Inferior parietal cortex (tissue), 1 donor: ENCODE data around the gene FFAR3.

ENCODE experiments used
- DNase-seq: peaks from one replicate; pipeline ENCODE4 v3.0.0-alpha.2; 2016; ENCODE audit errors: extremely low spot score

FFAR3 gene

DNA sequence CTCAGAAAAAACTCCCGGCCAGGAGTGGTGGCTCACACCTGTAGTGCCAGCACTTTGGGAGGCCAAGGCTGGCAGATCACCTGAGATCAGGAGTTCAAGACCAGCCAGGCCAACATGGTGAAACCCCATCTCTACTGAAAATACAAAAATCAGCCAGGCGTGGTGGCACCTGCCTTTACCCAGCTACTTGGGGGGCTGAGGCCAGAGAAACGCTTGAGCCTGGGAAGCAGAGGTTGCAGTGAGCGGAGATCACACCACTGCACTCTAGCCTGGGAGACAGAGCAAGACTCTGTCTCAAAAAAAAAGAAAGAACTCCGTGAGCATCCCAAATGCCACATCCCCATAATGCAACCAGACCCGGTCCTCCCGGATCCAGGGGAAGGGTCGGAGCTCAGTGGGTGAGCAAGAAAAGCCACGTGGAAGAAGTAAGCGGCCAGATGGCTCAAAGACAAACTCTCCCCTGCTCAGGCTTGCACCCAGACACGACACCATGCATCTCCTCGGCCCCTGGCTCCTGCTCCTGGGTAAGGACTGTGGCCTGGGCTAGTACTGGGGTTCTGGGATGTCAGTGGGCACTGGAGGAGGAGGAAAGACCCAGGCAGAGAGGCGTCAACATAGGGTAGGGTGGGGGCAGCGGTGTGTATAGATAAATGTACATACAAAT is 26.6 kb upstream of the FFAR3 start:
- DNase-seq = no peak

DNA sequence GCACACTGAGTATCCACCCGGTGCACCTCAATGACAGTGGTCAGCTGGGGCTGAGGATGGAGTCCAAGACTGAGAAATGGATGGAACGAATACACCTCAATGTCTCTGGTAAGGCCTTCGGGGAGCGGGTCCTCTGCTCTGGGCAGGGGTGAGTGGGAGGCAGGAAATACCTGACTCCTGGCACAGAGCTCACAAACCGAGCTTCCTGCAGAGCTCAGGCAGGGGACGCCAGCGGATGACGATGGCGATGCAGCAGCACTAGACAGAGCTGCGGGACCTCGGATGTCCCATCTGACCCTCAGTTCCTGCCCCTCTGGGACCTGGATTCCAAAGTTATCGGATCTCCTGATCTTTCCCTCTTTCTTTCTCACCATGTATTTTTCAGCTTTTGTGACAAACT is 25.4 kb upstream of the FFAR3 start:
- no peak for DNase-seq

DNA sequence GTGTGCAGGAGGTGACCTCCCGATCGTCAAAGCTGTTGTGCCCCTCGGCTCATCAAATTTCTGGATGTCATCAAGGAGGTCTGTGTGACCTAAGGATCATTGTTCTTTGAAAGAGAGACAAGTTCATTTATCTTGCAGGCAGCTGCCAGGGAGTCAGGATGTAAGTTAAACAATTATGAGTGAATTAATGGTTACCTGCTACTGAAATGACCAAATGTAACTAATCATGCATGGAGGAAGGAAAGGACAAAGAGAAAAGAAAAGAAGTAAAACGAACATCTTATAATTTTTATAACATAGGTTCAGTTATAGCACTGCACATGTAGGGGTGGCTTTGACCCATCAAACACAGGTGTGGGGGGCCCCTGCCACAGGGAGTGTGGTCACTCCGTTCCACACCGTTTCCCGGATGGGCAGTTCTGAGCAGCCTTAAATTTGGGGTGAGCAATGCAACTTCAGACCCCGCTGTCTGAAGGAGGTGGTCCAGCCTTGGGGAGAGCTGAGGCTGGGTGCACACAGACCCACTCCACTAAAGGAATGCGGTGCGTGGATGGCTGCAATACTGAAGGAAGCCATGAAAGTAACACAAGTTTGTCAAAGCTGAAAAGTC is 24.0 kb upstream of the FFAR3 start:
- DNase-seq = no peak

DNA sequence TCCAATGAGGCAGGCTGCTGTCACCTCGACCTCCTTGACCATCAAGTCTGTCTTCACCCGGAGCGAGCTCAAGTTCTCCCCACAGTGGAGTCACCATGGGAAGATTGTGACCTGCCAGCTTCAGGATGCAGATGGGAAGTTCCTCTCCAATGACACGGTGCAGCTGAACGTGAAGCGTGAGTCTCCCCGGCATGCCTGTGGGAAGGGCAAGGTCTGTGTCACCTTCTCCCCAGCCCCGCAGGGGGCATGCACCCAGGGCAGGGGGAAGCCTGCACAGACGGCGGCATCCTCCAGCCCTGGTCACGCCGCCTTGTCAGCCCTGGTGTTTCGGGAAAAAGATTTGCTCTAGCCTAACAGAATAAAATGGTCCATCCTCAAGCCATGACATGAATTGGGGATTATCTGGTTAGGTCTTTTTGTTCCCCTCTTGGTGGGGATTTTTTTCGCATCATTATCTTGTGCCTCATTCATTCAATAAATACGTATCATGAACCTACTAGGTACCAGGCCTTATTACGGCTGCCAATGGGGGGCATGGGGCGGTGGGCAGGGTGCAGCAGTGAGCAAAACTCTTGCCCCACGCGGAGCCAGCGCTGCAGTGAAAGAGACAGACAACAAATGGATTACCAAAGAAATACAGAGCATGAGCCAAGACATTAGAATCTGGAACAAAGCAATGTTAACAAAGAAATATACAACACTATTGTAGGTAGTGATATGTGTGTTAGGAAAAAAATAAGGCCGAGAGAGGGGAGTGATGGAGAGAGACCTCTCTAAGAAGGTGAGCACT is 21.9 kb upstream of the FFAR3 start:
- DNase-seq = no peak

DNA sequence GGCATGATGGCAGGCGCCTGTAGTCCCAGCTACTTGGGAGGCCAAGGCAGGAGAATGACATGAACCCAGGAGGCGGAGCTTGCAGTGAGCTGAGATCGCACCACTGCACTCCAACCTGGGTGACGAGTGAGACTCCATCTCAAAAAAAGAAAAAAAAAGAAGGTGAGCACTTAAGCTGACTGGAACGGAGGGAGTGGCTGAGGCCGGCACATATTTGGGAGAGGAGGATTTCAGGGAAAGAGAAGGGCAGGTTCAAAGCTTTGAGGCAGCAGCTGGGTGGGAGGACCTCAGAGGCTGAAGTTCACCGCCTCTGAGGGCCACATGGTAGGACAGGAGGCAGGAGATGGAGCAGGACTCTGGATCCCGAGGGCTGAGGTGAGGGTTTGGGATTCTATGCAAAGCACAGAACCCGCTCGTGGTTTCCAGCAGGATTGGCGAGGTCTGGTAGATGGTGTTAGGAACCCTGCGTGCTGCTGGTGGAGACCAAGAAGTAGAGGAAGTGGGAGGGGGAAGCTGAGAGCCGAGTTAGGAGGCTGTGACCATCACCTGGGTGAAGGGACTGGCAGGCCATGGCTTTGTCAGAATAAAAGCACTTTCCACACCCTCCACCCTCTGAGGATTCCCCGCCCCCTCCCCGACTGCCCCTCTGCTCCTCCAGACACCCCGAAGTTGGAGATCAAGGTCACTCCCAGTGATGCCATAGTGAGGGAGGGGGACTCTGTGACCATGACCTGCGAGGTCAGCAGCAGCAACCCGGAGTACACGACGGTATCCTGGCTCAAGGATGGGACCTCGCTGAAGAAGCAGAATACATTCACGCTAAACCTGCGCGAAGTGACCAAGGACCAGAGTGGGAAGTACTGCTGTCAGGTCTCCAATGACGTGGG is 20.9 kb upstream of the FFAR3 start:
- no peak for DNase-seq

DNA sequence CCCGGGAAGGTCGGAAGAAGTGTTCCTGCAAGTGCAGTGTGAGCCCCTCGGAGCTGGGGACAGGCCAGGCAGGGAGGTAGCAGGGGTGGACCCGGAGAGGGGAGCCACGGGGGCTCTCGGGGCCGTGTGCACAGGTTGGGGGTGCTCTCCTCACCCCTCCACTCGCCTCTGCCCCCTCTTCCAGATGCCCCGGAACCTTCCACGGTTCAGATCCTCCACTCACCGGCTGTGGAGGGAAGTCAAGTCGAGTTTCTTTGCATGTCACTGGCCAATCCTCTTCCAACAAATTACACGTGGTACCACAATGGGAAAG is 20.3 kb upstream of the FFAR3 start:
- no peak for DNase-seq

DNA sequence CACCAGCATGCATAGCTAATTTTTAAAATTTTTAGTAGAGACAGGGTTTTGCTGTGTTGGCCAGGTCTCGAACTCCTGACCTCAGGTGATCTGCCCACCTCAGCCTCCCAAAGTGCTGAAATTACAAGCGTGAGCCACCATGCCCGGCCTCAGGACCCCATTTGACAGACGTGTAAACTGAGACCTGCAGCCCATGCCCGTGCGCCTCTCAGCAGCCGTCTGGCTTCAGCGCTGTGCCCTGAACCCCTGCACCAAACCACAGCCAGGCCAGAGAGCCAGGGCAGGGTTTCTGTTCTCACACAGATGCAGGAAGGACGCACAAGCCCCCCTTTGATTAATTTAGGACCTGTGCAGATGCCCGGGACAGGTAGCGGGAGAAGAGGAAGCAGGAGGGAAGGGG is 17.8 kb upstream of the FFAR3 start:
- no peak for DNase-seq

DNA sequence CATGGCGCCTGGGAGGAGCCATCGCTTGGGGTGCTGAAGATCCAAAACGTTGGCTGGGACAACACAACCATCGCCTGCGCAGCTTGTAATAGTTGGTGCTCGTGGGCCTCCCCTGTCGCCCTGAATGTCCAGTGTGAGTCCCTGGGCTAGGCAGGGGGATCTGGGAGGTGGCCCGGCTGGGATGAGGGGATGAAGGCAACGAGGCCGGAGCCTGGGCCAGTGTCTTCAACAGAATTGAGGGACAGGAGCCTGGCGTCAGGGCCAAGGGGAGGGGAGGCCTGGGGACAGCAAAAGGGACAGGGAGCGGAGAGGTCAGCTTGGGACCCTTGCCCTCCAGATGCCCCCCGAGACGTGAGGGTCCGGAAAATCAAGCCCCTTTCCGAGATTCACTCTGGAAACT is 17.3 kb upstream of the FFAR3 start:
- DNase-seq = no peak

DNA sequence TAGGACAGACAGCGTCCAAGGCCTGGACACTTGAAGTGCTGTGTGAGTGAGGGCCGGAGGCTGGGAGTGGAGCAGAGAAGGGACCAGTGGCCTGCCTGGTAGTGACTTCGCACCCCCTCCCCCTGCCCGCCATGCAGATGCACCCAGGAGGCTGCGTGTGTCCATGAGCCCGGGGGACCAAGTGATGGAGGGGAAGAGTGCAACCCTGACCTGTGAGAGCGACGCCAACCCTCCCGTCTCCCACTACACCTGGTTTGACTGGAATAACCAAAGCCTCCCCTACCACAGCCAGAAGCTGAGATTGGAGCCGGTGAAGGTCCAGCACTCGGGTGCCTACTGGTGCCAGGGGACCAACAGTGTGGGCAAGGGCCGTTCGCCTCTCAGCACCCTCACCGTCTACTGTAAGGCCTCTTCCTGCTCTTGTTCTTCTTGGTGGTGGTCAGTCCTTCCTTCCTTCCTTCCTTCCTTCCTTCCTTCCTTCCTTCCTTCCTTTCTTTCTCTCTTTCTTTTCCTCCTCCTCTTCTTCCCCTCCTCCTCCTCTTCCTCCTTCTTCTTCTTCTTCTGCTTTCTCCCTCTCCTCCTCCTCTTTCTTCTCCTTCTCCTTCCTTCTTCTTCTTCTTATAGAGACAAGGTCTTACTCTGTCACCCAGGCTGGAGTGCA is 16.6 kb upstream of the FFAR3 start:
- DNase-seq = no peak

DNA sequence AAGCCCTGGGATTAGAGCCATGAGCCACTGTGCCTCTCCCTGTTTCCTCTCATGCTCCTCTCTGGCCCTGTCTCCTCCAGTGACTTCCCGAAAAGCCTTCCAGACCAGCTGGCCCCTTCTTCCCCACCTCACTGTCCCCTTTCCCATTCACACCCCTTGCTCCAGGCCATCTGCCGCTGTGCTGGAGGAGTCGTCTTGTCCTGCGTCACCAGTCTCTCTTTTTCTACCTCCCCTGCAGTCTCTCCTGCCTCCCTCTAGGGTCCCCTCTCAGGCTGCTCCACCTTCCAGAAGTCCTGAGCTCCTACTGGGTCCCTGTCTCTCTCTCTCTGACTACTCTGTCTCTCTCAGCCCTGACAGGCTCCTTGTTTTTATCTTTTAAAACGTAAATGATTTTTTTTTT is 15.8 kb upstream of the FFAR3 start:
- DNase-seq = no peak

DNA sequence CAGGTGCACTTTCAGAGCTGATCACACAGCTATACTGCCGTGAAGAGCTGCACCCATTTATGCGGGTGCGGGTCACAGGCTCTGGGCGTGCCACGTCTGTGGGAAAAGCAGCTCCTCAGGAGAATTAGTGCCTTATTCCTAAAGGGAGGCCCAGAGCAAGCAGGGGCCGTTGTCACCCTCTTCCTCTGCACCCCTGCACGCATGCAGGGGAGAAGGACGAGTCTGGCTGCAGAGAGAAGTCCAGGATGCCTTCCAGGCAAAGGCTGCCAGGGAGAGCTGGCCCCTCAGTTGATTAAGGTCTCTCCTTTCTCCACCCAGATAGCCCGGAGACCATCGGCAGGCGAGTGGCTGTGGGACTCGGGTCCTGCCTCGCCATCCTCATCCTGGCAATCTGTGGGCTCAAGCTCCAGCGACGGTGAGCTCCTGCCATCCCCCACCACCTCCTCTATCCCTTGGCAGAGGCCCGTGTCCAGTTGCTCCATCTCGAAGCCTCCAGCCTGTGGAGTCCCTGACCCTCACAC is 13.7 kb upstream of the FFAR3 start:
- no peak for DNase-seq

DNA sequence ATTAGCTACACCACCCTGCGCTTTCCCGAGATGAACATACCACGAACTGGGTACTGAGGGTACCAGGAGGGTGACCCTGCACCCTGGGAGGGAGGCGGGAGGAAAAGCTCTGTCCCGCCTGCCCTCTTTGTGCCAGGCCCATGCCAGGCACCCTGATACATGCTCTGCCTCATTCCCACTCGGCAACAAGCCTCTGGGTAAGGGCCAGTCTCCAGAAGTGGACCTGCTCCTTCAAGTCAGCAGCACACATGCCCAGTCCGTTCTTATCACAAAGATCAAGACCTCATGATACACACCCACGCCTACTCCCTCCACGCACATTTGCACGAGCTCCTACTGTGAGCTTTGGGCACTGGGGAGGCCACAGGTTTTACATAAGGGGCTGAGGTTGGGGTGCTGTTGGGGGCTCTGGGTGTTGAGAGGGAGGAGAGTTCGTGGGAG is 12.6 kb upstream of the FFAR3 start:
- DNase-seq = no peak

DNA sequence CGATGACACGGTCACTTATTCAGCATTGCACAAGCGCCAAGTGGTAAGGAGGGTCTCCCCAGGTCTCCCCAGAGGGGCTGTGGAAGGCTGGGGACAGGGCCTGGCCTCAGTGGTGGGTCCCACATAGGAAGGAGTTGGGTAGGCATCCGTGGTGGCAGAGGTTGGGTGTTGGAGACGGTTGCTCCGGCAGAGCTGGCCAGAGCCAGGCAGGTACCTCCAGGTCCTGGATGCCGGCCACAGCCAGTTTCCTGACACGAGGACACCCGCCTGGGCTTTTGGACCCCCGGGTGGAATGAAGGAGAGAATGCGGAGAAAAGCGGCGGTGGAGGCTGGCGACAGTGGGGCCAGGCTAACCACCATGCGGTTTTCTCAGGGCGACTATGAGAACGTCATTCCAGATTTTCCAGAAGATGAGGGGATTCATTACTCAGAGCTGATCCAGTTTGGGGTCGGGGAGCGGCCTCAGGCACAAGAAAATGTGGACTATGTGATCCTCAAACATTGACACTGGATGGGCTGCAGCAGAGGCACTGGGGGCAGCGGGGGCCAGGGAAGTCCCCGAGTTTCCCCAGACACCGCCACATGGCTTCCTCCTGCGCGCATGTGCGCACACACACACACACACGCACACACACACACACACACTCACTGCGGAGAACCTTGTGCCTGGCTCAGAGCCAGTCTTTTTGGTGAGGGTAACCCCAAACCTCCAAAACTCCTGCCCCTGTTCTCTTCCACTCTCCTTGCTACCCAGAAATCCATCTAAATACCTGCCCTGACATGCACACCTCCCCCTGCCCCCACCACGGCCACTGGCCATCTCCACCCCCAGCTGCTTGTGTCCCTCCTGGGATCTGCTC is 11.8 kb upstream of the FFAR3 start:
- no peak for DNase-seq

DNA sequence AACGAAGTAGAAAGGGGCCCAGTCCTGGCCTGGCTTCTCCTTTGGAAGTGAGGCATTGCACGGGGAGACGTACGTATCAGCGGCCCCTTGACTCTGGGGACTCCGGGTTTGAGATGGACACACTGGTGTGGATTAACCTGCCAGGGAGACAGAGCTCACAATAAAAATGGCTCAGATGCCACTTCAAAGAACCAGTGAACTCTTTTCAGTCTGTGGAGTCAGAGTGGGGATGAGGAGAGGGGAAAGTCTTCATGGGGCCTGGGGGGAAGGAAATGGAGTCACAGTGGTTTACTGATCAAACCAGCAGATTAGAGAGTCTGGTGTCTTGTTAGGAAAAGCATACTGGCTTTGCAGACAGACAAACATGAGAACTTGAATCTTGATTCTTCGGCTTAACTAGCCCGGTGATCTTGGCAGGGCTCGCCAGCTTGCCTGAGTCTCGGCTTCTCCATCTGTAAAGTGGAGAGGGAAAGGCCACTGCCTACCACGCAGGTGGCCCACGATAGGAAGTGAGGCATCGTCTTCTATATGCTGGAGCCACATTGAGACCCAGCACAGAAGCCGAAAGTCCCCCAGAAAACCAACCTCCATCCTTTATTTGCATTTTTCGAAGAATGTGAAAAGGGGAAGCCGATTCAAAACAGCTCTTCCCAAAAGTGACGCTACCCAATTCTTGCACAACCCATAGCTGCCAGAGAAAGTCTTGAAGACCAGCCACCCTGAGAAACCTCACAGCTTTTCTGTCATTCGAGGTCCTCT is 10.9 kb upstream of the FFAR3 start, which contains the start of gene FFAR1:
Gene FFAR1 (plus strand): TSS at position 732 of the 759 bp plus-strand sequence. CDS start 3,650 bp downstream, outside the sequence.
- peak; percentile 8 for DNase-seq

DNA sequence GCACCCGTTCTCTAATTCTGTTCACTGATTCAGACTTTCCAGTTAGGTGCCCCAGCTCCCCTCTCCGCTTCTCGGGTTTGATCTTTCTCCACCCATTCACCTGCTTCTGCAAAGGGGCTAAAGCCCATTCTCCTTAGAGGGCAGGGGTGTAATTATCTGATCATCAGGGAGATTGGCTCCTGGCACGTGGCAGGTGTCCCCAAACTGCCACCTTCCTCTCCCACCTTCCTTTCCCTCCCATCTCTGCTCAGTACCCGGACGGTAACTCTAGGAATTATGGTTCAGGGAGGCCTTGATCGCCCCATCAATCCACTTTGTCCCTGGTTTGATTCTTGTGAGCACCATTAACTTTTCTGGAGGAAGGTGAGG is 10.3 kb upstream of the FFAR3 start:
- no peak for DNase-seq

DNA sequence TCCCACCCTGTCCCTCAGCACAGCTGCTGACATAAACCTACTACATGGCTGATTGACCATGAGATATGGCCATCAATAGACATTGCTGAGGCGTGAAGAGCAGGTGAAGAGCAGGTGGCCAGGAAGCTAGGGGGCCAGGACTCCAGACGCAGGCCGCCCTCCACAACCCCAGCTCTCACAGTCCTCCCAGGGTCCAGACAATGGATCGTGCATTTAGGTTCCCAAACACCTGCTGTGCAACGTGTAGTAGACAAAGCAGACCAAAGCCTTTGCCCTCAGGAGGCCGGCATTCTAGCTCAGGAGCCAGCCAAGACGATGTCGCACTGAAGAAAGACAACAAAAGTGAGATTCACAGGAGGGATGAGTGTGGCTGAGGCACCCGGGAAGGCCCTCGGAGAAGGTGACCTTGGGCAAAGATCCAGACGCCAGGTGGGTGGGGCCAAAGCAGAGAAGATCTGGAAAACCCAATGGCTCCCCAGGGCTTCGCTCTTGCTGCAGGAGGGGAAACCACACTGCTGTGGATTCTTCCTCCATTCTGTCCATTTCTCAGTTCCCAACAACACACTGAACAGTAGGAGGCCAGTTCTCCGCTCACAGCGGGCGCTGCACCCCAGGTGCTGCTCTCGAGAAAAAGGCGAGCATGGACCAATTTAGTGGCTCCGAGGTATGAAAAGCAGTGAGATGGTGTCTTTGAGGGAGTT is 9.2 kb upstream of the FFAR3 start:
- no peak for DNase-seq

DNA sequence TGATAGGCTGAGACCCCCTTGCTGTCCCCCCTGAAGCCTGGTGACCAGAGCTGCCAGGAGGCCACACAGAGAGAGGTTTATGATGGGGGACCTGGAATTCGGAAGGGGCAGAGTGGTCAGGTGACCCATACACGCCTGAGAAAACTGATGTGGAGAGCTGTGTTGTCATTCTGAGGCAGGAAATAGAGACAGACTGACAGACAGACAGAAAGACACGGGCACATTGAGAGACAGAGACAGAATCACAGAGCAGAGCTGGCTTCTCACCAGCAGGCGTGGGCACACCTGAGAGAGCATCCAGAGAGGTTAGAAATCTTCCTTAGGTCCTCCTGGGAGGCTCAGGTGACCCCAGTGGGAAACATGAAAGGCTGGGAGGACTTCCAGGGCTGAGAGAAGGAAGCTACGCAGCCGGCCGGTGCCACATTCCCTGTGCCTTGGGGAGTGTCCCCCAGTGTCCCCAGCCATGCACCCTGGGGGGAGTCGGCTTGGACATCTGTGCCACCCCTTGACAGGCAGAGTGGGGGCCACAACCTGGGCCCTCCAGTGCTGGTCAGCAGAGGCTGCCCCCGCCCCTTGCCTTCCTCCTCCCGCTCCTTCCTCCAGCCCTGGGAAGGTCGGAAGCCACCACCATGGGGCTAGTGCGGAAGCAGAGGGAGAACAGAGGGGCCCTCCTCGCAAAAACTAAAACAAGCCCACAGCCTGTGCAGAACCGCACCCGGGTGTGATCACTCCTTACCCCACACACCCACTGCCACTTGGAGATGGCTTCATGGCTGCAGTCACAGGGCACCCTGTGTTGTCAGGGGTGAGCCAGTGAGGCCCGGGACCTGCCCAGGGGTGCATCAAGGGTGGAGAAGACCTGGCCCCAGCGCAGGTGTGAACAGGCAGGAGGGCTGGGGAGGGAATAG is 8.4 kb upstream of the FFAR3 start:
- DNase-seq = no peak

DNA sequence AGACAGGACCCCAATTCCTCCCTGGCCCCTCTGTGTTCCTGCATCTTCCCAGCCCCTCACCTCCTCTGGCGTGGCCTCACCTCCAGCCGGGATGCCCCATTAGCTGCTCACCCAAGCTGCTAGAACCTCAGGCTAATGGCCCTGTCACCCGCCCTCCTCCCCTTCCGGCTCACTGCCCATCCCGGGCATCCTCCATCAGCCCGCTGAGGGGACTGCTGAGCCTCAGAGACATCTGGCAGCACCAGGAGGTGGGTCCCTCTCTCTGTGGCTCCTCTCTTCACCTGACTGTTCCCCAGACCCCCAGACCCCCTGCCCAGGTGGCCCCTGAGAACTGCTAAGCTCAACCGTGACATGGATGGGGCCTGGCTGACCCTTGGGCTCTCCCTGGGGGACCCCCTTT is 7.7 kb upstream of the FFAR3 start:
- no peak for DNase-seq
